ENCODE data around the gene SORBS2.

- TF ChIP-seq CTCF (IDR thresholded peaks at IDR 0.05) (no peak), POLR2A (IDR thresholded peaks at IDR 0.05) (no peak)
These were observed 47.1 kb upstream of the SORBS2 start for GRCh38 chr4:185859111-185859510.

Data from uterus (tissue), 2 donors.